SW480 (cell line): ENCODE data around the gene PHF12.

Experiments
- DNase-seq: peaks from one replicate; pipeline ENCODE4 v3.0.0-alpha.2; 2016; ENCODE audit warnings: low spot score

PHF12 gene

GRCh38 chr17:28858801-28859355, 92.4 kb downstream of the PHF12 start:
- no peak for DNase-seq

- no peak for DNase-seq
These were observed 93.2 kb downstream of the PHF12 start for GRCh38 chr17:28857905-28858800.

- no peak for DNase-seq
These were observed 95.2 kb downstream of the PHF12 start for GRCh38 chr17:28856028-28856574.

- DNase-seq: no peak
These were observed 96.0 kb downstream of the PHF12 start for GRCh38 chr17:28855336-28855679.
